K562 (cell line): ENCODE results near the gene KNSTRN. TPM values are rescaled to one million over a fixed set of nuclear protein-coding genes. Genes with fewer than 3 reads are reported as not detected.
A peak's percentile ranks its signal among the peaks of the same experiment; 100 is the strongest.

Experiments used
- ARNT ChIP-seq, 2 experiments: fragments of 450-650 bp; IDR thresholded peaks; 2 replicates each; pipeline ENCODE4 v1.6.1; 2016; ENCODE audit warnings: mild to moderate bottlenecking in 1 of 2
- DACH1 ChIP-seq: fragments of 450-650 bp; IDR thresholded peaks from 2 replicates; pipeline ENCODE4 v1.6.1; 2018; ENCODE audit not compliant: partially characterized antibody
- EP400 ChIP-seq: fragments of 450-650 bp; IDR thresholded peaks from 2 replicates; pipeline ENCODE4 v1.6.1; 2017; ENCODE audit warnings: antibody characterized with exemption, mild to moderate bottlenecking, moderate library complexity
- ETS1 ChIP-seq: conservative IDR thresholded peaks from 2 replicates; pipeline ENCODE4 v1.6.1; 2011; ENCODE audit warnings: low read depth, mild to moderate bottlenecking, low read length; ENCODE audit not compliant: control insufficient read depth
- FOSL1 ChIP-seq: fragments of 200-800 bp; sonication (Bioruptor generic); conservative IDR thresholded peaks from 2 replicates; pipeline ENCODE4 v1.6.1; 2016; ENCODE audit warnings: missing genetic modification characterization, missing compliant biosample characterization
- KDM1A ChIP-seq, 2 experiments: fragments of 450-650 bp; IDR thresholded peaks; 2 replicates each; pipeline ENCODE4 v1.6.1; 2016; ENCODE audit warnings: mild to moderate bottlenecking in 2 of 2
- NFRKB ChIP-seq: fragments of 450-650 bp; IDR thresholded peaks from 2 replicates; pipeline ENCODE4 v1.6.1; 2016; ENCODE audit warnings: low read depth
- NKRF ChIP-seq: fragments of 450-650 bp; IDR thresholded peaks from 2 replicates; pipeline ENCODE4 v1.6.1; 2016; ENCODE audit warnings: borderline replicate concordance
- PHF8 ChIP-seq: fragments of 200-600 bp; sonication (generic); IDR thresholded peaks from 2 replicates; pipeline ENCODE4 v1.6.1; 2012; ENCODE audit warnings: mixed run types, mild to moderate bottlenecking, inconsistent platforms, low read length, moderate library complexity, borderline replicate concordance
- PRDM10 ChIP-seq: fragments of 450-650 bp; IDR thresholded peaks from 2 replicates; pipeline ENCODE4 v1.6.1; 2018; ENCODE audit not compliant: partially characterized antibody
- RBBP5 ChIP-seq: fragments of 200-600 bp; sonication (generic); IDR thresholded peaks from 2 replicates; pipeline ENCODE4 v1.6.1; 2012; ENCODE audit warnings: borderline replicate concordance, mild to moderate bottlenecking, low read length, control low read depth, inconsistent platforms; ENCODE audit not compliant: insufficient read depth, poor library complexity, severe bottlenecking
- UBTF ChIP-seq, 2 experiments: IDR thresholded peaks; 2 replicates each; pipeline ENCODE4 v1.6.1; 2012; ENCODE audit warnings: improper control_type of control experiment in 2 of 2, low read depth in 2 of 2, low read length in 2 of 2, borderline replicate concordance in 1 of 2
- ZNF347 ChIP-seq: fragments of 450-650 bp; formaldehyde crosslinking; IDR thresholded peaks from 2 replicates; pipeline ENCODE4 v1.4.0; 2020; ENCODE audit warnings: low read depth, mild to moderate bottlenecking, moderate library complexity
- polyA plus RNA-seq, 8 experiments: library from polyadenylated mRNA; depleted of rRNA in 4 of 8; stranded (reverse) in 5 of 8; unstranded in 3 of 8; fragments of >200 nt; fragmentation: Nextera tagmentation in 2 of 8; fragmentation: Illumina TruSeq in 1 of 8; extraction: Ambion mirVana in 2 of 8; extraction: Trizol in 1 of 8; gene quantifications; 2 replicates each; pipeline versions ENCODE4 v1.2.1 to v1.2.3, GENCODE V29; 2011 to 2014; ENCODE audit warnings: inconsistent platforms in 1 of 8, missing spikeins in 1 of 8
- total RNA-seq, 7 experiments: library from RNA; depleted of rRNA in 6 of 7; stranded (reverse); fragments of >200 nt in 6 of 7; fragmentation: Illumina TruSeq in 2 of 7; extraction: Trizol in 2 of 7; gene quantifications; 2 replicates each; pipeline versions ENCODE4 v1.2.1 to v1.2.3, GENCODE V29; 2011 to 2021; ENCODE audit warnings: low replicate concordance in 1 of 7

KNSTRN gene
- total and polyA plus RNA-seq, 9 of the 15 experiments (the other 6 are each of a cell fraction or from before 2014, with no cell fraction given), result 48.7 to 88.2 (median 66.3) TPM

DNA sequence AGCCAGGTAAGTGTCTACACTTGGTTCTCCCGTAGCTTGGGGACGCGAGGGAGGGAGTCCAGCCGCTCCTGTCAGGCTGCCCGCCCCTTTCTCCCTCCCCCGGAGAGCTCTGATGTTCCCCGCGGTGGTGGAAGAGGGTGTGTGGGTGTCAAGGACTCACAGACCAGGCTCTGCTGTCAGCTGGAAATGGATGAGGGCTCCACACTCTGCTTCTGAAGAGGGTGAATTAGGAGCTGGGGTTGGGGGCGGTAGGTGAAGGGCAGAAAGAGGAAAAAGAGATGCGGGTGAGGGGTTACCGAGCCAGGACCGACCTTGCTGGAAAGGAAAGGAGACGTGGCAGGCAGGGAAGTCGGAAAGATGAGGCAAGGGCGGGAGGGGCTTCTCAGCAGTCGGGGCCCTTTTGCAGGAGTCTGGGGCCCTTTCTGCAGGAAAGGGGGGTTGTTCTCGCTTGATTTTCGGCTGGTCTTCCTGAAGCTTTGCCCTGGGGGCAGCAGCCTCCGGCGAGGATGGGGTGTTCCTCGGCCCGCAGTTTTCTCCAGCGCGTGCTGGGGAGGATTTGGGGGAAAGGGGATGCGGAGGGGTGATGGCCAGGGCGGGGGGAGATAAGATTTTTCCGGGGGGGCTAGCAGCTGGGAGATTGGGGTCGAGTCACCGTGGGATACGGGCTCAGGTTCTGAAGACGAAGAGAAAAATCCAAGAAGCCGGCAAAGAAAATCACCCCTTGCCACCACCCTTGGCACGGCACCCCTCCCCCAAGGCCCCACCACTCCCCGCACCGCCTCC lies 57.6 kb downstream of the KNSTRN start (continued):
- TF ChIP-seq NFRKB (0 out of 2 replicates have a peak, but pooled peaks have one; percentile 16), PRDM10 (peak; percentile 61), UBTF (IDR thresholded peaks at IDR 0.05; ENCODE audit: borderline replicate concordance in 1 of 2, low read depth in 2 of 2, low read length in 2 of 2) (peak; percentile 41 to 93; a peak in 2 of 4 replicates), ETS1 (0 out of 2 replicates have a peak, but pooled peaks have one; percentile 51), NKRF (0 out of 2 replicates have a peak, but pooled peaks have one; percentile 37), KDM1A (IDR thresholded peaks at IDR 0.05) (peak in 1 of 2 experiments; percentile 23; a peak in 1 of 4 replicates), FOSL1 (tag) (no peak), ARNT (IDR thresholded peaks at IDR 0.05) (0 out of 4 replicates have a peak, but pooled peaks of 1 of the 2 experiments have one; percentile 44), EP400 (peak; percentile 75; the same call in 1 of the 2 replicates), ZNF347 (CRISPR knock-in tag) (no peak), DACH1 (peak; percentile 55), PHF8 (peak; percentile 19; the same call in 1 of the 2 replicates), RBBP5 (peak; percentile 55)
